ENCODE measurements around the gene RTN4IP1. TPM values are rescaled to one million over a fixed set of nuclear protein-coding genes. Genes with fewer than 3 reads are reported as not detected.
"Not testable (repeated sequence)": the region's sequence is repeated elsewhere in the genome, so short reads cannot be mapped to it uniquely, and the experiment has no call there.

The RTN4IP1 gene
- polyA plus RNA-seq, 3 donors from 2014 or later: 1.7 to 6.0 (median 5.0) TPM

DNA sequence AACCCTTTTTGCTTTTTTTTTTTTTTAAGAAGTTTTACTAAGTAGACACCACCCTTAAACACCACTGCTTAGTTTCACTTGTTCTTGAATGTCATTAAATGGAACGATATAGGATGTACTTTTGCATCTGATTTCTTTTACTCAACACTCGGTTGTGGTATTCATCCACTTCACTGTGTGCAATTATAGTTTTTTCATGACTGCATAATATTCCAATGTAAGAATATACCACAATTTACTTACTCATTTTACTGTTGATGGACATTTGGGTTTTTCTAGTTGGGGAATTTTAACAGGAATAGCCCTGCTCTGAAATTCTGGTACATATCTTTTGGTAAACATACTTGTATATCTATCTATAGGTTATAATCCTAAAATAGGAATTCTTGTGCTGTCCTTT lies 29.9 kb downstream of the RTN4IP1 start:
- Mint-ChIP-seq H3K9me3 (peaks cover 0 to 4% (median 0%) of the 10 kb centered on the region in 6 donors), H3K27me3 (ENCODE audit: low read depth in 3 of 3) (no peaks in the 10 kb centered on the region), H3K36me3 (peaks cover 18 to 41% (median 32%) of the 10 kb centered on the region in 3 donors), H3K4me1 (no peaks in the 10 kb centered on the region), H3K4me3 (no peak overlapping the region), H3K27ac (no peak overlapping the region)
- DNase-seq: no peak

GRCh38 chr6:106591111-106591825 lies 38.0 kb downstream of the RTN4IP1 start:
- Mint-ChIP-seq H3K27ac (no peak overlapping the region), H3K27me3 (ENCODE audit: low read depth in 3 of 3) (no peaks in the 10 kb centered on the region), H3K9me3 (no peaks in the 10 kb centered on the region), H3K36me3 (peaks cover 23 to 36% (median 31%) of the 10 kb centered on the region in 3 donors), H3K4me3 (no peak overlapping the region), H3K4me1 (no peaks in the 10 kb centered on the region)
- no peak for DNase-seq

DNA sequence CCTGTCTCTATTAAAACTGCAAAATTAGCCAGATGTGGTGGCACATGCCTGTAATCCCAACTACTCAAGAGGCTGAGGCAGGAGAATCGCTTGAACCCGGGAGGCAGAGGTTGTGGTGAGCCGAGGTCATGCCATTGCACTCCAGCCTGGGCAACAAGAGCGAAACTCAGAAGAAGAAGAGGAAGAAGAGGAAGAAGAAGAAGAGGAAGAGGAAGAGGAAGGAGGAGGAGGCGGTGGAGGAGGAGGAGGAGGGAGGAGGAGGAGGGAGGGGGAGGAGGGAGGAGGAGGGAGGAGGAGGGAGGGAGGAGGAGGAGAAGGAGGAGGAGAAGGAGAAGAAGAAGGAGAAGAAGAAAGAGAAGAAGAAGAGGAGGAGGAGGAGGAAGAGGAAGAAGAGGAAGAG lies 40.4 kb downstream of the RTN4IP1 start:
- not testable (repeated sequence) for DNase-seq; H3K27ac Mint-ChIP-seq; H3K9me3 Mint-ChIP-seq; H3K4me1 Mint-ChIP-seq; H3K4me3 Mint-ChIP-seq; H3K27me3 Mint-ChIP-seq (ENCODE audit: low read depth in 3 of 3)
- H3K36me3 Mint-ChIP-seq: peaks cover 24 to 45% (median 37%) of the 10 kb centered on the region in 3 donors

DNA sequence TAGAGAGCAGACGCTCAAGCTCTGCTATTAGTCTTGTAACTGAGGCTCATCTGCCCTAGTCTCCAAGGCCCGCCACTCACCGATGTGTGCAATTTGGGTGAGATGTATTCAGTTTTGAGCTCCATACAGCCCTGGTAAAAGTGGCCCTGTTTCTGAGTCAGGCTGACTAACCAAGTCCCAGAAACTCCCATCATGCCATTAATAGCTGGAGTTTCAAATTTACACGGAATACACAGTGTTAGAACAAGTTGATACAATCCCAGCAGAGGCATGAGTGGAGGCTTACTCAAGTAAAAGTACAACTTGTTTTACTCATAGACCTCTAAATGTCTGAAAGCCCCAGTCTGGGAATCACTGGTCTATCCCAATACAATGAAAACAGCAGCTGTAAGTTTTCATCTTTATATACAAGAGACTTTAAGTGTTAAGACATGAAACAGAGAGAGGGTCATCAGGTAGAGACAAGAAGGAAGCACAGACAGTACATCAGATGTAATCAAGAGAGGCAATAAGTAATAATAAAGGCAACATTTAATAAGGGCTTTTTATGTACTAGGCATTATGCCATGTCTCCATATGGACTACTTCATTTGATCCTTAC lies 42.4 kb downstream of the RTN4IP1 start:
- no peak overlapping the region for H3K27ac Mint-ChIP-seq
- H3K36me3 Mint-ChIP-seq: peaks cover 19 to 50% (median 45%) of the 10 kb centered on the region in 3 donors
- DNase-seq: no peak

GRCh38 chr6:106581468-106581867 lies 47.8 kb downstream of the RTN4IP1 start:
- DNase-seq: no peak
- no peaks in the 10 kb centered on the region for H3K27me3 Mint-ChIP-seq (ENCODE audit: low read depth in 3 of 3)
- H3K9me3 Mint-ChIP-seq: no peaks in the 10 kb centered on the region
- no peaks in the 10 kb centered on the region for H3K4me1 Mint-ChIP-seq
- H3K27ac Mint-ChIP-seq: peak overlapping the region in 1 of 6 donors; percentile 45
- H3K4me3 Mint-ChIP-seq: no peak overlapping the region
- H3K36me3 Mint-ChIP-seq: peaks cover 2 to 37% (median 30%) of the 10 kb centered on the region in 3 donors

More for the DNA sequence above, 42.4 kb downstream of the RTN4IP1 start:
- no peaks in the 10 kb centered on the region for H3K9me3 Mint-ChIP-seq
- H3K4me3 Mint-ChIP-seq: no peak overlapping the region
- H3K27me3 Mint-ChIP-seq (ENCODE audit: low read depth in 3 of 3): no peaks in the 10 kb centered on the region
- H3K4me1 Mint-ChIP-seq: no peaks in the 10 kb centered on the region

- Mint-ChIP-seq H3K4me1 (no peaks in the 10 kb centered on the region), H3K27ac (no peak overlapping the region), H3K4me3 (no peak overlapping the region), H3K27me3 (ENCODE audit: low read depth in 3 of 3) (no peaks in the 10 kb centered on the region), H3K9me3 (no peaks in the 10 kb centered on the region), H3K36me3 (peaks cover 4 to 44% (median 40%) of the 10 kb centered on the region in 3 donors)
- no peak for DNase-seq
Measured at GRCh38 chr6:106579281-106579680, 50.0 kb downstream of the RTN4IP1 start.

GRCh38 chr6:106574741-106575458 lies 54.4 kb downstream of the RTN4IP1 start:
- H3K4me1 Mint-ChIP-seq: no peaks in the 10 kb centered on the region
- no peak for DNase-seq
- H3K4me3 Mint-ChIP-seq: no peak overlapping the region
- H3K27me3 Mint-ChIP-seq (ENCODE audit: low read depth in 3 of 3): peaks cover 0 to 1% (median 0%) of the 10 kb centered on the region in 3 donors
- no peak overlapping the region for H3K27ac Mint-ChIP-seq
- H3K36me3 Mint-ChIP-seq: peaks cover 8 to 38% (median 20%) of the 10 kb centered on the region in 3 donors
- no peaks in the 10 kb centered on the region for H3K9me3 Mint-ChIP-seq

GRCh38 chr6:106572875-106573585 lies 56.3 kb downstream of the RTN4IP1 start:
- peaks cover 0 to 1% (median 0%) of the 10 kb centered on the region in 3 donors for H3K27me3 Mint-ChIP-seq (ENCODE audit: low read depth in 3 of 3)
- peaks cover 14 to 42% (median 19%) of the 10 kb centered on the region in 3 donors for H3K36me3 Mint-ChIP-seq

DNA sequence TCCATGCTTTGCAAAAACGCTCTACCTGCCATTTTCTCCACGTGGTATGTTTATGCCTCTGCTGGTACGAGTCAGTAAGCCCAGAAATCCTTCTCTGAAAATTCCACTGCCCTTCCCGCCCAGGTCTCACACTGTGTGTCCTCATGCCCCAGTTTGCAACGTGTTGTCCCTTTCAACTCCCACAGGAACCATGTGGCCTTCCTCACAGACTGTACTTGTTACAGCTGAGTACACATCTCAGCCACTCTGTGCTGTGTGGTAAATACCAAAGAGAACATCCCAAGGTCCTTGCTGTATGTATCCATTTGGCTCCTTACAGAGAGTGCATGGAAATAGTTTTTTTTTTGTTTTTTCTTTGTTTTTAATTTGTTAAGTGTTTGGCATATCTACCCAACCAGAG lies 56.9 kb downstream of the RTN4IP1 start:
- DNase-seq: no peak

More at GRCh38 chr6:106572875-106573585, 56.3 kb downstream of the RTN4IP1 start:
- Mint-ChIP-seq H3K27ac (no peak overlapping the region), H3K4me1 (no peaks in the 10 kb centered on the region), H3K9me3 (no peaks in the 10 kb centered on the region), H3K4me3 (no peak overlapping the region)
- no peak for DNase-seq

GRCh38 chr6:106569428-106569827 lies 59.9 kb downstream of the RTN4IP1 start:
- Mint-ChIP-seq H3K36me3 (peaks cover 5 to 33% (median 18%) of the 10 kb centered on the region in 3 donors), H3K4me1 (peaks cover 2 to 5% of the 10 kb centered on the region in 2 donors), H3K27ac (no peak overlapping the region), H3K9me3 (no peaks in the 10 kb centered on the region), H3K27me3 (ENCODE audit: low read depth in 3 of 3) (peaks cover 0 to 1% (median 0%) of the 10 kb centered on the region in 3 donors), H3K4me3 (no peak overlapping the region)
- no peak for DNase-seq

More for the DNA sequence above, 56.9 kb downstream of the RTN4IP1 start:
- Mint-ChIP-seq H3K36me3 (peaks cover 14 to 42% (median 22%) of the 10 kb centered on the region in 3 donors), H3K9me3 (no peaks in the 10 kb centered on the region), H3K4me3 (no peak overlapping the region), H3K27me3 (ENCODE audit: low read depth in 3 of 3) (peaks cover 0 to 1% (median 0%) of the 10 kb centered on the region in 3 donors), H3K4me1 (no peaks in the 10 kb centered on the region), H3K27ac (peak overlapping the region in 1 of 6 donors; percentile 30)

GRCh38 chr6:106568530-106568929 lies 60.8 kb downstream of the RTN4IP1 start:
- peak overlapping the region in 3 of 6 donors; percentile 17 to 49 (median 35) for H3K27ac Mint-ChIP-seq
- no peaks in the 10 kb centered on the region for H3K9me3 Mint-ChIP-seq
- peaks cover 0 to 1% (median 0%) of the 10 kb centered on the region in 3 donors for H3K27me3 Mint-ChIP-seq (ENCODE audit: low read depth in 3 of 3)
- H3K4me1 Mint-ChIP-seq: peaks cover 2 to 5% of the 10 kb centered on the region in 2 donors
- no peak overlapping the region for H3K4me3 Mint-ChIP-seq
- DNase-seq: no peak
- H3K36me3 Mint-ChIP-seq: peaks cover 5 to 38% (median 24%) of the 10 kb centered on the region in 3 donors

- no peak for DNase-seq
- no peak overlapping the region for H3K27ac Mint-ChIP-seq
- no peaks in the 10 kb centered on the region for H3K27me3 Mint-ChIP-seq (ENCODE audit: low read depth in 3 of 3)
- H3K36me3 Mint-ChIP-seq: peaks cover 18 to 37% (median 34%) of the 10 kb centered on the region in 3 donors
- H3K4me1 Mint-ChIP-seq: peaks cover 2 to 5% of the 10 kb centered on the region in 2 donors
- H3K4me3 Mint-ChIP-seq: no peak overlapping the region
- no peaks in the 10 kb centered on the region for H3K9me3 Mint-ChIP-seq
Measured at GRCh38 chr6:106564476-106564875, 64.8 kb downstream of the RTN4IP1 start.

GRCh38 chr6:106563614-106564013 lies 65.7 kb downstream of the RTN4IP1 start:
- Mint-ChIP-seq H3K27me3 (ENCODE audit: low read depth in 3 of 3) (no peaks in the 10 kb centered on the region), H3K9me3 (no peaks in the 10 kb centered on the region), H3K4me1 (peaks cover 2 to 5% of the 10 kb centered on the region in 2 donors), H3K4me3 (no peak overlapping the region), H3K36me3 (peaks cover 23 to 39% (median 37%) of the 10 kb centered on the region in 3 donors), H3K27ac (peak overlapping the region in 1 of 6 donors; percentile 31)
- no peak for DNase-seq
